ENCODE results near the gene TMEM60.
"Not testable (repeated sequence)": the region's sequence is repeated elsewhere in the genome, so short reads cannot be mapped to it uniquely, and the experiment has no call there.

DNA sequence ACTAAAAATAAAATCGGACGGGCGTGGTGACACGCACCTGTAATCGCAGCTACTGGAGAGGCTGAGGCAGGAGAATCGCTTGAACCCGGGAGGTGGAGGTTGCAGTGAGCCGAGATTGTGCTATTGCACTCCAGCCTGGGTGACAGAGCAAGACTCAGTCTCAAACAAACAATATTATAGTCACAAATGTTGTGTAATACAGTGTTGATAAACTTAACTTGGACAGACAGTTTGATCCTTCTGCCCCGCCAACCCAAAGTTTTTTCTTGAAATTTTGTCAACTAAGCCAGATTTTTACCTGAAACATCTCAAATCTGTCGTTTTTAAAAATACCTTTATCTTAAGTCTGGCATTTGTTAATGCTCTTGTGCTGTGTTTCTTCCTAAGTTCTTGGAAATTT is 13.8 kb downstream of the TMEM60 start:
- TF ChIP-seq EZH2 (IDR thresholded peaks at IDR 0.05; ENCODE audit: low read length), result not testable (repeated sequence)
- TF ChIP-seq, protein P1, sequence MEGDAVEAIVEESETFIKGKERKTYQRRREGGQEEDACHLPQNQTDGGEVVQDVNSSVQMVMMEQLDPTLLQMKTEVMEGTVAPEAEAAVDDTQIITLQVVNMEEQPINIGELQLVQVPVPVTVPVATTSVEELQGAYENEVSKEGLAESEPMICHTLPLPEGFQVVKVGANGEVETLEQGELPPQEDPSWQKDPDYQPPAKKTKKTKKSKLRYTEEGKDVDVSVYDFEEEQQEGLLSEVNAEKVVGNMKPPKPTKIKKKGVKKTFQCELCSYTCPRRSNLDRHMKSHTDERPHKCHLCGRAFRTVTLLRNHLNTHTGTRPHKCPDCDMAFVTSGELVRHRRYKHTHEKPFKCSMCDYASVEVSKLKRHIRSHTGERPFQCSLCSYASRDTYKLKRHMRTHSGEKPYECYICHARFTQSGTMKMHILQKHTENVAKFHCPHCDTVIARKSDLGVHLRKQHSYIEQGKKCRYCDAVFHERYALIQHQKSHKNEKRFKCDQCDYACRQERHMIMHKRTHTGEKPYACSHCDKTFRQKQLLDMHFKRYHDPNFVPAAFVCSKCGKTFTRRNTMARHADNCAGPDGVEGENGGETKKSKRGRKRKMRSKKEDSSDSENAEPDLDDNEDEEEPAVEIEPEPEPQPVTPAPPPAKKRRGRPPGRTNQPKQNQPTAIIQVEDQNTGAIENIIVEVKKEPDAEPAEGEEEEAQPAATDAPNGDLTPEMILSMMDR (optimal IDR thresholded peaks at IDR 0.05 in 1 of 3, IDR thresholded peaks at IDR 0.05 in 1 of 3, conservative IDR thresholded peaks at IDR 0.05 in 1 of 3; ENCODE audit: extremely low read depth in 1 of 3, insufficient read depth in 2 of 3, low read length in 3 of 3), result not testable (repeated sequence)
